MM.1S (cell line): ENCODE measurements around the gene PLEKHA7.

Experiments
- DNase-seq: peaks from one replicate; pipeline ENCODE4 v3.0.0-alpha.2; 2015
- H2AFZ ChIP-seq: fragments of 300-600 bp; sonication (generic); 2 replicates; pipeline ENCODE4 v1.6.0; 2016; ENCODE audit warnings: antibody characterized with exemption, low read length
- H3F3A ChIP-seq: fragments of 300-600 bp; sonication (generic); 2 replicates; pipeline ENCODE4 v1.6.1; 2016; ENCODE audit warnings: mild to moderate bottlenecking, antibody characterized with exemption, low read length, moderate library complexity, mixed read lengths; ENCODE audit not compliant: insufficient read depth
- H3K27ac ChIP-seq: fragments of 300-600 bp; sonication (generic); 2 replicates; pipeline ENCODE4 v1.5.1; 2016; ENCODE audit warnings: mild to moderate bottlenecking, low read length
- H3K27me3 ChIP-seq: fragments of 300-600 bp; sonication (generic); replicated peaks from 2 replicates; pipeline ENCODE4 v1.6.0; 2016; ENCODE audit warnings: low read length; ENCODE audit not compliant: insufficient read depth
- H3K36me3 ChIP-seq: fragments of 300-600 bp; sonication (generic); replicated peaks from 2 replicates; pipeline ENCODE4 v1.6.1; 2016; ENCODE audit warnings: mild to moderate bottlenecking, low read length, mixed read lengths; ENCODE audit not compliant: insufficient read depth
- H3K4me1 ChIP-seq: fragments of 300-600 bp; sonication (generic); 2 replicates; pipeline ENCODE4 v1.6.1; 2016; ENCODE audit warnings: low read length, mixed read lengths
- H3K4me2 ChIP-seq: fragments of 300-600 bp; sonication (generic); 2 replicates; pipeline ENCODE4 v1.6.0; 2016; ENCODE audit warnings: low read depth, low read length
- H3K4me3 ChIP-seq: fragments of 300-600 bp; sonication (generic); 2 replicates; pipeline ENCODE4 v1.5.1; 2016; ENCODE audit warnings: low read length, mixed read lengths
- H3K79me2 ChIP-seq: fragments of 300-600 bp; sonication (generic); 2 replicates; pipeline ENCODE4 v1.6.1; 2016; ENCODE audit warnings: mixed run types, low read length, mixed read lengths
- H3K9ac ChIP-seq: fragments of 300-600 bp; sonication (generic); 2 replicates; pipeline ENCODE4 v1.6.1; 2016; ENCODE audit warnings: low read length, mixed read lengths
- H3K9me2 ChIP-seq: fragments of 300-600 bp; sonication (generic); replicated peaks from 2 replicates; pipeline ENCODE4 v1.6.1; 2016; ENCODE audit warnings: mild to moderate bottlenecking, low read length, mixed read lengths; ENCODE audit not compliant: insufficient read depth
- H3K9me3 ChIP-seq: fragments of 300-600 bp; sonication (generic); replicated peaks from 2 replicates; pipeline ENCODE4 v1.6.1; 2016; ENCODE audit warnings: mild to moderate bottlenecking, low read length, mixed read lengths; ENCODE audit not compliant: insufficient read depth
- H4K20me1 ChIP-seq: fragments of 300-600 bp; sonication (generic); 2 replicates; pipeline ENCODE4 v1.6.1; 2016; ENCODE audit warnings: mild to moderate bottlenecking, low read length, moderate library complexity, mixed read lengths; ENCODE audit not compliant: insufficient read depth
- CTCF ChIP-seq: fragments of 300-600 bp; sonication (generic); IDR thresholded peaks from 2 replicates; pipeline ENCODE4 v1.5.1; 2016; ENCODE audit warnings: antibody characterized with exemption, low read length, mixed read lengths
- EZH2 ChIP-seq: fragments of 300-600 bp; sonication (generic); optimal IDR thresholded peaks from 2 replicates; pipeline ENCODE3; 2017; ENCODE audit warnings: low read depth, mild to moderate bottlenecking, antibody characterized with exemption, low read length, mixed read lengths
- EZH2phosphoT487 ChIP-seq: fragments of 300-600 bp; sonication (generic); IDR thresholded peaks from 2 replicates; pipeline ENCODE4 v1.6.1; 2018; ENCODE audit warnings: antibody characterized with exemption, low read length

PLEKHA7 gene

DNA sequence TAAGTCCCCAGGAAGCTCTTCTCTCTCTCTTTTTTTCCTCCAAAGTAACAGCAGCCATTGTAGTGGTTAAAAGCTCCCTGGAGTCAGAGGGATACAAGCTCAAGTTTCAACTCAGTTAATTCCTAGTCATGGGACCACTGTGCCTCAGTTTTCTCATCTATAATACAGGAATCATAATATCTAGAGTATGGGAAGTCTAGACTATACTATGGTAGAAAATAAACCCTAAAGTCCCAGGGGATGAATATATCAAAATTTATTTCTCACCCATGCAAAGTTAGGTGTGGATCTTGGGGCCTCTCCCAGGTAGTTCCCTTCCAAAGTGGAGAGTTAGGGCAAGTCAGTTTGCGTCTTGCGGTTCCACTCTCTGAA lies 242.1 kb downstream of the PLEKHA7 start:
- no peaks in the 10 kb centered on the region for H3K27me3 ChIP-seq
- H3K9me3 ChIP-seq, result no peaks in the 10 kb centered on the region
- H3K27ac ChIP-seq, result no peak overlapping the region
- no peak for DNase-seq
- H3F3A ChIP-seq, result no peaks in the 10 kb centered on the region
- no peaks in the 10 kb centered on the region for H3K36me3 ChIP-seq
- H3K9me2 ChIP-seq, result no peaks in the 10 kb centered on the region
- no peak overlapping the region for H3K9ac ChIP-seq
- no peak overlapping the region for H3K4me3 ChIP-seq
- no peaks in the 10 kb centered on the region for H4K20me1 ChIP-seq
- no peaks in the 10 kb centered on the region for H3K79me2 ChIP-seq
- H2AFZ ChIP-seq, result no peak overlapping the region
- no peak for TF ChIP-seq CTCF
- TF ChIP-seq EZH2phosphoT487, result no peak
- TF ChIP-seq EZH2, result no peak
- H3K4me2 ChIP-seq, result no peak overlapping the region
- H3K4me1 ChIP-seq, result peaks cover 6% of the 10 kb centered on the region

DNA sequence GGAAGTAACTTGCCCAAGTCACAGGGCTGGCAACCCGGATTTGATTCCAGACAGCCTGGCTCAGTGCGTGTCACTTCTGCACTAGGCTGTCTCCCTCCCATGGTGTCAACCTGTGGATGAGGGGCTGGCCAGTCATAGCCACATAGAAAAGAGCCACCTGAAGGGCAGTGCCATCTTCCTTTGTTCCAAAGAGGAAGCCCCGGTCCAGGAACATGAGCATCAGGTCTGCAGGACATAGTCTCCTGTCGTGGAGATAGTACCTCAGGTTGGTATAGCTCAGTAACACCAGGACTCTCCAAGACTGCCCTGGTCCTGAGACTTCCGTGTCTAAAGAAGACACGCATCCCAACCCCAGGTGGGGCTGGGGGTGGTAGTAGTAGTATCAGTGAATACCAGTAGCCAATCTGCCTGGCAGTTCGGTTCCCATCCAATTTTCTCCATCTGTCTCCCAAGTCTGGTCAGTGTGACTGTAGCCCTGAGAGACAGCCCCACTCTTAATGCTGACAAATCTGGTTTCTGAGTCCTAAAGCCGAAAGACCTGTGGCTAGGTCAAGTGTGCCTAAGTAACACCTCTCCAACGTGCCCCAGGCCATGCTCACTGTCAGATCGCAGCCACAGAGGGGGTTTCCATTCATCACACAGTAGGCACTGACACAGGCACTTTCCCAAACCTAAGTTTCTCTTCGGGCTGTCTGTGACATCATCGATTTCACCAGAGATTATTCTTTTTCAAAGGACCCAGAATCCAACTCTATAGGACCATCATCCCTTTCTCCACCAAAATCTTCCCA lies 242.7 kb downstream of the PLEKHA7 start:
- no peaks in the 10 kb centered on the region for H3K79me2 ChIP-seq
- H3K36me3 ChIP-seq, result no peaks in the 10 kb centered on the region
- peaks cover 6% of the 10 kb centered on the region for H3K4me1 ChIP-seq
- no peak overlapping the region for H3K4me3 ChIP-seq
- H3K9me3 ChIP-seq, result no peaks in the 10 kb centered on the region
- no peak overlapping the region for H3K9ac ChIP-seq
- no peaks in the 10 kb centered on the region for H3K9me2 ChIP-seq
- no peaks in the 10 kb centered on the region for H3F3A ChIP-seq
- H2AFZ ChIP-seq, result no peak overlapping the region
- peak; percentile 61 for DNase-seq
- H3K27me3 ChIP-seq, result no peaks in the 10 kb centered on the region
- TF ChIP-seq EZH2 (no peak), EZH2phosphoT487 (no peak), CTCF (no peak)
- H3K27ac ChIP-seq, result no peak overlapping the region; the same call in 1 of the 2 replicates
- no peak overlapping the region for H3K4me2 ChIP-seq
- no peaks in the 10 kb centered on the region for H4K20me1 ChIP-seq

DNA sequence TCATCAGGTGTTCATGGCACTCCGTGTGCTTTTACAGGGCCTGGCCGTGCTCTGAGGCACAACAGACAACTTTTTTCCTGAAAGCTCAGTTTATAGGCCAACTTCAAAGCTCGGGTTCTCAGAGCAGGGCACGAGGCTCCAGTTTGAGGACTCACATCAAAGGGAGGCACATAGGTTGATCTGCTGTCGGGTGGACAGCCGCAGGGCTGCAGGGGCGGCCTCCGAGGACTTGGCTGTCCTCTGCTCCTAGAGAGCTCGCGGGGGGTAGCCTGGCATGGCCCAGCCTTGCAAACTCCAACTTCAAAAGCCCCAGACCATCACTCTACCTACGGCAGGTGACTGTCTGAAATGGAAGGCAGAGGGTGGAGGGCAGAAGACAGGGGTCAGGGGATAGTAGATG lies 244.2 kb downstream of the PLEKHA7 start:
- Histone ChIP-seq H3K9me2 (no peaks in the 10 kb centered on the region), H3K27me3 (no peaks in the 10 kb centered on the region), H3K27ac (no peak overlapping the region), H3K4me2 (no peak overlapping the region), H3K9ac (no peak overlapping the region), H3K4me1 (peaks cover 6% of the 10 kb centered on the region), H3K4me3 (no peak overlapping the region), H3K9me3 (no peaks in the 10 kb centered on the region), H4K20me1 (no peaks in the 10 kb centered on the region), H3F3A (no peaks in the 10 kb centered on the region), H2AFZ (no peak overlapping the region), H3K36me3 (no peaks in the 10 kb centered on the region), H3K79me2 (no peaks in the 10 kb centered on the region)
- no peak for DNase-seq
- TF ChIP-seq EZH2phosphoT487, result no peak
- TF ChIP-seq CTCF, result no peak
- no peak for TF ChIP-seq EZH2
